HG03565 (cell line): ENCODE data around the gene TTK.
A peak's percentile ranks its signal among the peaks of the same experiment; 100 is the strongest.
"Not testable (repeated sequence)": the region's sequence is repeated elsewhere in the genome, so short reads cannot be mapped to it uniquely, and the experiment has no call there.

Source experiments
- ATAC-seq: cut with Tn5 transposase; IDR thresholded peaks from one replicate; pipeline ENCODE4 v1.9.1; 2021; ENCODE audit warnings: mild to moderate bottlenecking, moderate library complexity; ENCODE audit not compliant: unreplicated experiment

Gene TTK

DNA sequence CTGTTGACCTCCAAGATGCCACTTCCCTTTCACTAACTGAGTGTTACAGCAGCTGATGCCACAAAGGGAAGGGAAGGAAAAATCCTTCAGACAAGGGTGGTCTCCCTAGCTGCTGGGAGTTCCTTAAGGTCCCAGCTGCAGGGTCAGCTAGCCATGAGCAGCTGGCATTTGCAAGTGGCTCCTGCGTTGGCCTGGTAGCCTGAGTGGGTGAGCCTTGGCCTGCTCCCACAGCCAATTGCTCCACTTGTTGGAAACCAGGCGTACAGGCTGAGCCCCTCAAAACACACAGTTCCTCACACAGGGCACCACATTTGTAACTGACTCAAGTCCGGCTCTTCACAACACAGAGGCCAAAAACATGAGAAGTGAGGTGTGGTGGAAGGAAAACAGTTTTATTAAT lies 16.7 kb downstream of the TTK start:
- no peak for ATAC-seq

DNA sequence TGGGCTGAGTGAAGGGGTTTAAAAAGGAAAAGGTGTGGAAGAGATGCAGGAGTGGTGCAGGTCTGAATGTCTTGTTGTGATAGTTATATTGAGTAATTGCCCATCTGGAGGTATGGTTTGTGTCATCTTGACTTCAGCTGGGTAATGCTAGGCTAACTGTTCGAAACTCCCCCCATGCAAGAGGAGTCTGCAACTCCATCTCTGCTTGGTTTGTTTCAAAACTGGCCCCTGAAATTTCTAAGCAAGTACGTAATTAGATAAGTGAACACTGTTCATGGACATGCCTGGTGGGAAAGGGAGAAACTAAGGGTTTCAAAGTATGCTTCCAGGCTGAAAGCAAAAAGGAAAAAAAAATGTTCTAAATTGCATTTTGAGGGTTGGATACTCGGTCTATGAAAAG lies 17.1 kb downstream of the TTK start:
- ATAC-seq = no peak

DNA sequence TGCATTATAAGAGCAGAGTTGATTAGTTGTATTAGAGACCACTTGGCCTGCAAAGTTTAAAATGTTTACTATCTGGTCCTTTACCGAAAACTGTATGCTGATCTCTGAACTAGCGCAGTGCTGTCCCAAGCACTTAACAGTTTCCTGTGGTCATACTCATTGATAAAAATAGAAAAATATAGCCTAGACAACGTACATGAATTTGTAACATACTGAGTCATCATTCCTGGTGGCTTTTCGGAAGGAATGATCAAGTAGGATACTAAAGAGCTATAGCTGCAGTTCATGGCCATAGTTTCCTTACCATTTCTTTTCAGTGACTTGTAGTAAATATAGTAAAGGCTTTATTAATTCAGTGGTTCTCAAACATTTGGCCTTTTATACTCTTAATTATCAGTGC lies 18.4 kb downstream of the TTK start:
- no peak for ATAC-seq

DNA sequence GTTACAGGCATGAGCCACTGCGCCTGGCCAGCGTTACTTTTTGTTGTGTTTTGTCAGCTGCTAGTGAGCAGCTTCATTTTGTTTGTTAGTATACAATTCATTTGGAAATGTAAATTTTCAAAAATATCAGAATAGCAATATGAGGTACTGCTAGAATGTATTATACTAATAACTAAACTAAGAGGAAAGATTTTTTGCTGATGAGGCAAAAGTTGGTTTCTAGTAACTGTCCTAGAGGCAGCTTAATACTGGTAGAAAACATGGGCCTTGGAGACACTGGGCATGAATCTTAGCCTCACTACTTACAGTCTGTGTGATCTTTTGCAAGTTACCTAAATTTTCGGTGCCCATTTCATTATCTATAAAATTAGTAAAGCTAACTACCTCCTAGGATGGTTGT lies 24.1 kb downstream of the TTK start:
- ATAC-seq = no peak

DNA sequence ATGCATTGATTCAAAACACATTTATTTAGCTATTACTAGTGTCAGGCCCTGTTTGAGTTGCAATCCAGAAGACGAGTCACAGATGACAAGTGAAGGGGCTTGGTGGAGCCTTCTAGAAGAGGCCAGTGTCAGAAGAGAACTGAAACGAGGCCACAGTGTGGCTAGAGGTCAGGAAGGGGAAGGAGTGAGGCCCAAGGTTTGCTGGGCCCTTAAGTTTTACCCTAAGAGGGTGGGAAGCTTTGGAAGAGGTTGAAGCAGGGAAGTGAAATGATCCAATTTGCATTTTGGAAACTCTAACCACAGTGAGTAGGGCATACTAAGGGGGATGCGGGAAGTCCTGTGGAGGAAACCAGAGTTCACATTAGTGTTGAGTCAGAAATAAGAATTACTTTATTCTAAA lies 25.0 kb downstream of the TTK start:
- ATAC-seq = peak; percentile 79

DNA sequence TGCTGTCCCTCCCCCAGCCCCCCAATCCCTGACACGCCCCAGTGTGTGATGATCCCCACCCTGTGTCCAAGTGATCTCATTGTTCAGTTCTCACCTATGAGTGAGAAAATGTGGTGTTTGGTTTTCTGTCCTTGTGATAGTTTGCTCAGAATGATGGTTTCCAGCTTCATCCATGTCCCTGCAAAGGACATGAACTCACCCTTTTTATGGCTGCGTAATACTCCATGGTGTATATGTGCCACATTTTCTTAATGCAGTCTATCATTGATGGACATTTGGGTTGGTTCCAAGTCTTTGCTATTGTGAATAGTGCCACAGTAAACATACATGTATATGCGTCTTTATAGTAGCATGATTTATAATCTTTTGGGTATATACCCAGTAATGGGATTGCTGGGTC lies 43.8 kb downstream of the TTK start:
- not testable (repeated sequence) for ATAC-seq

DNA sequence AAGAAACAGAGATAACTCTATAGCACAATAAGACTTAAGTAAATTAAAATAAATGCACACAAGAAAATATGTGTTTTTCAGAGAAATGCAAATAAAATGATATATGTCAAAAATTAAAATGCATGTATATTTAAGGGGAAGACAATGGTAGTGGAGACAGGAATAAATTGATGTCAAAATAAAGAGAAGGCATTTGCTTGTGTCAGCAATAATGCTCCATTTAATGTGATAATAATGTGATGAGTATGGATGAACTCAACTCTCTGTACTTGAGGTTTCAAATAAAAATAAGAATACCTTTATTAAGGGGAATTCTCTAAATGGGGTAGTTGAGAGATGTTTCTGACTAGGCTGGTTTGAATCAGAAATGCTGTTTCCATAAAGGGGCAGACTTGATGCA lies 56.3 kb downstream of the TTK start:
- no peak for ATAC-seq

DNA sequence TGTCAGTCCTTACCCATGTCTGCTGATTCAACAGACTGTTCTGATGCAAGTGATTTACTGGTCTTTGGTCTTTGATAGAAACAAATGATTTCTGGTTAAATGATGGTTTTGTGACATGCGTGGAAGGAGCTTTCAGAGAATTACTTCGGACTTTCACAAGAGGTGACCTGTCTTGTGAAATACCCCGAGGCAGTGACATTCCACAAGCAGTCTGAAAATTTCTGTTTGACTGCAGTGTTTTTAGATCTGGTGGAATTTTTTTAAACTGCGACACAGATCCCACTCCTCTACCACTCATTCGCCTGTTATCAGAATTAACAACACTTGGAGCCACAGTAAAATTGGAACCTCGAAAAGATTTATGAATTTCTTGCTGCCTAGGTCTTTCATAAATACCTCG lies 63.7 kb downstream of the TTK start:
- ATAC-seq = not testable (repeated sequence)

DNA sequence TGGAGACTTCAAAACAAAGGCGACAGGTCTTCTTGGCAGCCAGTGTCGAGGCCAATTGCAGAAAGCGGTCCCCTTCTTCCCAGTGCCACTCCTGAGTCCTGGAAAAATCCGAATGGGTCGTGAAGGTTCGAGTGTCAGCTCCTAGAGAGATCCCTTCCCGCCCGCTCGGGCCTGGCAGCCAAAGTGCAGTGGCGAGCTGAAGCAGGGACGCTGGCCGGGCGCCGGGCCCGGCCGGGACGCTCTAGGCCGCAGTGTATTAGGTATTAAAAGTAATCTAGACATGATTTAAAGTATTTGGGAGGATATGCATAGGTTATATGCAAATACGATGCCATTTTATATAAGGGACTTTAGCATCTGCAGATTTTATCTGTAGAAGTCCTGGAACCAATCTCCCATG lies 66.0 kb downstream of the TTK start:
- ATAC-seq = not testable (repeated sequence)

DNA sequence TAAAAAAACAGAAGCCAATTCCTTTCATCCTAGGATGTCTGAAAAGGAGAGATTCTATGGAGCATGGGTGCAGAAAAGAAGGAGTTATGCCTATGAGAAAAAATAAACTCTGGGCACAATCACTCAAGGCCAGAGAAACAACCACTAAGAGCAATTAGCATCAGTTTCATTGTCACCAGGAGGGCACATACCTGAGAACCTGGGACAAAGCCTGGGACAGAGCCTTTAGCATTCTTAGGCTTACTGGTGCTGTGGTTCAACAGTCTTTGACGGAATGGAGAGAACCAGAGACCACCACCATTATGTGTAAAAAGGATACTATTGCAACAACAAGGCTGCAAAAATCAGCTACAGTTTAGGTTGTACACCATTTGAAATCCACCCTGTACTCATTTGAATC lies 72.6 kb downstream of the TTK start:
- ATAC-seq = no peak

DNA sequence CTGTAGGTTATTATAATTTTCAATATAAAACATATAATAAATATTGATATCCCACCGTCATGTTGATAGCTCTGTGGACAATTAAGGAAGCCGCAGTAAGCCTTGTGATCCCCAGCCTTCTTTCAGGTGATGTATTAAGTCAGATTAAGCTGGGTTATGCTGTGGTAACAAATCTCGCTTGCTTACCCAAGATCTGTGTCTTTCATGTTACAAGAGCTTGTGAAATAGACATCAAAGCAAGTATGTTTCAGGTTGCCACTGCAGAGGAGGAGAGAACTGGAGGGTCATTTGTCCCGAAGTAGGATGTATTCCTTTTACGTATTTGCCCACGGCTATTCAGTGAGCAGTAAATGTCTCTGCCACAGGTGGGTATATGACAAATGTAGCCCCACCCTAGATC lies 84.2 kb downstream of the TTK start:
- no peak for ATAC-seq

DNA sequence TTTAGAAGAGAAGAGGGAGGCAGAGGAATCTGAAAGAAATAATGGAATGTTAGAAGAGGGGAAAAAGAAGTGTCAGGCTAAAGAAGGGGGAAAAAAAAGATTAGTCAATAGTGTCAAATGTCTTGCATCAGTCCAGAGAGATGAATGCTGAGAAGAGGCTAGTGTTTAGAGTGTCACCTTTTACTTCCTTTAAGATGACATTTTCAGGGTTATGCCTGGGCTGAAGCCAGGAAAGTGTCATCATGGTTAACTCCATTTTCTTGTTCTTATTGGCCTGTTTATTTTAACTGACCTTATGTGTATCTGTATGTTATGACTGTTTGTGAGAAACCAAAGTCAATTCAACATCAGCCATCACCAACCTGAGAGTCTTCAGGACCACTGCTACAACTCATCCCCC lies 87.1 kb downstream of the TTK start:
- no peak for ATAC-seq
